ENCODE results near the gene MREG.

- TF ChIP-seq YY1 (IDR thresholded peaks at IDR 0.05) (no peak), JUND (IDR thresholded peaks at IDR 0.05) (no peak), TAF1 (conservative IDR thresholded peaks at IDR 0.05) (no peak), ZBTB33 (IDR thresholded peaks at IDR 0.05) (no peak), RAD21 (IDR thresholded peaks at IDR 0.05) (peak; percentile 68 to 72), EGR1 (IDR thresholded peaks at IDR 0.05; ENCODE audit: low read depth in 2 of 2) (no peak), GABPA (IDR thresholded peaks at IDR 0.05 in 1 of 2, conservative IDR thresholded peaks at IDR 0.05 in 1 of 2) (no peak), NR2F2 (IDR thresholded peaks at IDR 0.05) (no peak)
- TF ChIP-seq, protein P1, sequence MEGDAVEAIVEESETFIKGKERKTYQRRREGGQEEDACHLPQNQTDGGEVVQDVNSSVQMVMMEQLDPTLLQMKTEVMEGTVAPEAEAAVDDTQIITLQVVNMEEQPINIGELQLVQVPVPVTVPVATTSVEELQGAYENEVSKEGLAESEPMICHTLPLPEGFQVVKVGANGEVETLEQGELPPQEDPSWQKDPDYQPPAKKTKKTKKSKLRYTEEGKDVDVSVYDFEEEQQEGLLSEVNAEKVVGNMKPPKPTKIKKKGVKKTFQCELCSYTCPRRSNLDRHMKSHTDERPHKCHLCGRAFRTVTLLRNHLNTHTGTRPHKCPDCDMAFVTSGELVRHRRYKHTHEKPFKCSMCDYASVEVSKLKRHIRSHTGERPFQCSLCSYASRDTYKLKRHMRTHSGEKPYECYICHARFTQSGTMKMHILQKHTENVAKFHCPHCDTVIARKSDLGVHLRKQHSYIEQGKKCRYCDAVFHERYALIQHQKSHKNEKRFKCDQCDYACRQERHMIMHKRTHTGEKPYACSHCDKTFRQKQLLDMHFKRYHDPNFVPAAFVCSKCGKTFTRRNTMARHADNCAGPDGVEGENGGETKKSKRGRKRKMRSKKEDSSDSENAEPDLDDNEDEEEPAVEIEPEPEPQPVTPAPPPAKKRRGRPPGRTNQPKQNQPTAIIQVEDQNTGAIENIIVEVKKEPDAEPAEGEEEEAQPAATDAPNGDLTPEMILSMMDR (IDR thresholded peaks at IDR 0.05; ENCODE audit: low read depth, low read length, missing input control) = peak; percentile 54
- TF ChIP-seq, protein P2, sequence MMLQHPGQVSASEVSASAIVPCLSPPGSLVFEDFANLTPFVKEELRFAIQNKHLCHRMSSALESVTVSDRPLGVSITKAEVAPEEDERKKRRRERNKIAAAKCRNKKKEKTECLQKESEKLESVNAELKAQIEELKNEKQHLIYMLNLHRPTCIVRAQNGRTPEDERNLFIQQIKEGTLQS (IDR thresholded peaks at IDR 0.05) = no peak
These were observed 9.8 kb upstream of the MREG start for GRCh38 chr2:216023055-216023648.

Measured in liver (tissue), 3 donors.